Tibial nerve (tissue), 3 donors: ENCODE measurements around the gene AMER1.

Experiments
- POLR2A ChIP-seq, 2 donors: fragments of 450-650 bp; IDR thresholded peaks; one replicate each; pipeline ENCODE4 v1.6.1; 2017; ENCODE audit warnings: antibody characterized with exemption in 2 of 2, mild to moderate bottlenecking in 2 of 2, moderate library complexity in 2 of 2
- TF ChIP-seq, protein P1 (sequence below), 5 experiments: fragments of 200-600 bp in 3 of 5; fragments of 450-650 bp in 2 of 5; sonication (generic) in 3 of 5; IDR thresholded peaks; one replicate each; pipeline ENCODE4 v1.5.1; 2016 to 2019; ENCODE audit warnings: antibody characterized with exemption in 5 of 5, mild to moderate bottlenecking in 3 of 5, moderate library complexity in 2 of 5

- TF ChIP-seq, protein P1, sequence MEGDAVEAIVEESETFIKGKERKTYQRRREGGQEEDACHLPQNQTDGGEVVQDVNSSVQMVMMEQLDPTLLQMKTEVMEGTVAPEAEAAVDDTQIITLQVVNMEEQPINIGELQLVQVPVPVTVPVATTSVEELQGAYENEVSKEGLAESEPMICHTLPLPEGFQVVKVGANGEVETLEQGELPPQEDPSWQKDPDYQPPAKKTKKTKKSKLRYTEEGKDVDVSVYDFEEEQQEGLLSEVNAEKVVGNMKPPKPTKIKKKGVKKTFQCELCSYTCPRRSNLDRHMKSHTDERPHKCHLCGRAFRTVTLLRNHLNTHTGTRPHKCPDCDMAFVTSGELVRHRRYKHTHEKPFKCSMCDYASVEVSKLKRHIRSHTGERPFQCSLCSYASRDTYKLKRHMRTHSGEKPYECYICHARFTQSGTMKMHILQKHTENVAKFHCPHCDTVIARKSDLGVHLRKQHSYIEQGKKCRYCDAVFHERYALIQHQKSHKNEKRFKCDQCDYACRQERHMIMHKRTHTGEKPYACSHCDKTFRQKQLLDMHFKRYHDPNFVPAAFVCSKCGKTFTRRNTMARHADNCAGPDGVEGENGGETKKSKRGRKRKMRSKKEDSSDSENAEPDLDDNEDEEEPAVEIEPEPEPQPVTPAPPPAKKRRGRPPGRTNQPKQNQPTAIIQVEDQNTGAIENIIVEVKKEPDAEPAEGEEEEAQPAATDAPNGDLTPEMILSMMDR (IDR thresholded peaks at IDR 0.05): no peak
- no peak for TF ChIP-seq POLR2A (IDR thresholded peaks at IDR 0.05)
Observed at GRCh38 chrX:64230123-64230970, 24.8 kb upstream of the AMER1 start, which contains the start of gene ASB12.
